OCI-LY7 (cell line): Measurements from ENCODE around the gene MRNIP. TPM values are rescaled to one million over a fixed set of nuclear protein-coding genes. Genes with fewer than 3 reads are reported as not detected.

Experiments
- BruUV-seq: library from RNA; stranded (reverse); fragments of 400-500 nt; replicated peaks from 2 replicates; lab custom pipeline; 2021; lab: Mats Ljungman, UMichigan
- CTCF ChIA-PET: fragments of 300-600 bp; sonication (Branson Sonifier 250); formaldehyde crosslinking; loops from one replicate; lab custom pipeline; 2022; ENCODE audit warnings: antibody characterized with exemption; ENCODE audit not compliant: unreplicated experiment; lab: Charles Lee
- POLR2A ChIA-PET: fragments of 300-600 bp; sonication (Branson Sonifier 250); formaldehyde crosslinking; loops from one replicate; lab custom pipeline; 2022; ENCODE audit warnings: antibody characterized with exemption; lab: Charles Lee
- DNase-seq: peaks from one replicate; pipeline ENCODE4 v3.0.0-alpha.2; 2015; ENCODE audit warnings: low spot score
- H2AFZ ChIP-seq: fragments of 200-600 bp; sonication (generic), shearing (Covaris generic); 2 replicates; pipeline ENCODE4 v1.6.1; 2014; ENCODE audit warnings: mild to moderate bottlenecking, antibody characterized with exemption, low read length, moderate library complexity
- H3K27ac ChIP-seq: fragments of 200-600 bp; sonication (generic); 2 replicates; pipeline ENCODE4 v1.5.1; 2014; ENCODE audit warnings: mixed run types, low read depth, mild to moderate bottlenecking, moderate library complexity, low read length, inconsistent platforms; ENCODE audit not compliant: poor library complexity, severe bottlenecking
- H3K36me3 ChIP-seq: fragments of 200-600 bp; sonication (generic); 2 replicates; pipeline ENCODE4 v1.6.1; 2014; ENCODE audit warnings: mild to moderate bottlenecking, antibody characterized with exemption, low read length, moderate library complexity, mixed read lengths; ENCODE audit not compliant: insufficient read depth
- H3K4me1 ChIP-seq: fragments of 200-600 bp; sonication (generic); 2 replicates; pipeline ENCODE4 v1.5.1; 2014; ENCODE audit warnings: mild to moderate bottlenecking, low read length; ENCODE audit not compliant: insufficient read depth, poor library complexity, severe bottlenecking
- H3K4me2 ChIP-seq: fragments of 200-600 bp; sonication (generic); 2 replicates; pipeline ENCODE4 v1.6.1; 2014; ENCODE audit warnings: mild to moderate bottlenecking, low read length
- H3K4me3 ChIP-seq: fragments of 200-600 bp; sonication (generic); 2 replicates; pipeline ENCODE4 v1.5.1; 2014; ENCODE audit warnings: mild to moderate bottlenecking, low read depth, low read length; ENCODE audit not compliant: poor library complexity, severe bottlenecking
- H3K79me2 ChIP-seq: fragments of 200-600 bp; sonication (generic); 2 replicates; pipeline ENCODE4 v1.6.1; 2016; ENCODE audit warnings: low read depth, mild to moderate bottlenecking, low read length, moderate library complexity, mixed read lengths; ENCODE audit not compliant: insufficient read depth
- H3K9me2 ChIP-seq: fragments of 200-600 bp; sonication (generic); 2 replicates; pipeline ENCODE4 v1.6.1; 2016; ENCODE audit warnings: mild to moderate bottlenecking, low read length, mixed read lengths; ENCODE audit not compliant: insufficient read depth
- H3K9me3 ChIP-seq: fragments of 200-600 bp; sonication (generic); 2 replicates; pipeline ENCODE4 v1.6.1; 2014; ENCODE audit warnings: mild to moderate bottlenecking, mixed run types, low read length, mixed read lengths
- H4K20me1 ChIP-seq: fragments of 200-600 bp; sonication (generic); 2 replicates; pipeline ENCODE4 v1.6.1; 2014; ENCODE audit warnings: mild to moderate bottlenecking, antibody characterized with exemption, low read length, moderate library complexity, mixed read lengths; ENCODE audit not compliant: insufficient read depth
- EZH2phosphoT487 ChIP-seq: fragments of 200-600 bp; sonication (generic); IDR thresholded peaks from 2 replicates; pipeline ENCODE4 v1.6.1; 2018; ENCODE audit warnings: low read depth, borderline replicate concordance, mild to moderate bottlenecking, mixed run types, antibody characterized with exemption, low read length, moderate library complexity, mixed read lengths
- intact Hi-C: fragments of 100-400 bp; cut with micrococcal nuclease; formaldehyde crosslinking; loops from one replicate; pipeline ENCODE4 v1.10.0; 2022; ENCODE audit not compliant: unreplicated experiment
- total RNA-seq, 2 experiments: library from RNA; depleted of rRNA in 1 of 2; stranded (reverse); fragments of >200 nt in 1 of 2; shearing (Covaris generic) in 1 of 2; gene quantifications; 2 replicates each; pipeline ENCODE4 v1.2.3, GENCODE V29; 2014 to 2022
- TF ChIP-seq, protein P1 (sequence below): fragments of 200-600 bp; sonication (generic); conservative IDR thresholded peaks from 2 replicates; pipeline ENCODE4 v1.5.1; 2014; ENCODE audit warnings: mild to moderate bottlenecking, antibody characterized with exemption, low read length, moderate library complexity, mixed read lengths

MRNIP gene
- total RNA-seq, 2 experiments from 2014 or later = 70.5 to 78.7 TPM

DNA sequence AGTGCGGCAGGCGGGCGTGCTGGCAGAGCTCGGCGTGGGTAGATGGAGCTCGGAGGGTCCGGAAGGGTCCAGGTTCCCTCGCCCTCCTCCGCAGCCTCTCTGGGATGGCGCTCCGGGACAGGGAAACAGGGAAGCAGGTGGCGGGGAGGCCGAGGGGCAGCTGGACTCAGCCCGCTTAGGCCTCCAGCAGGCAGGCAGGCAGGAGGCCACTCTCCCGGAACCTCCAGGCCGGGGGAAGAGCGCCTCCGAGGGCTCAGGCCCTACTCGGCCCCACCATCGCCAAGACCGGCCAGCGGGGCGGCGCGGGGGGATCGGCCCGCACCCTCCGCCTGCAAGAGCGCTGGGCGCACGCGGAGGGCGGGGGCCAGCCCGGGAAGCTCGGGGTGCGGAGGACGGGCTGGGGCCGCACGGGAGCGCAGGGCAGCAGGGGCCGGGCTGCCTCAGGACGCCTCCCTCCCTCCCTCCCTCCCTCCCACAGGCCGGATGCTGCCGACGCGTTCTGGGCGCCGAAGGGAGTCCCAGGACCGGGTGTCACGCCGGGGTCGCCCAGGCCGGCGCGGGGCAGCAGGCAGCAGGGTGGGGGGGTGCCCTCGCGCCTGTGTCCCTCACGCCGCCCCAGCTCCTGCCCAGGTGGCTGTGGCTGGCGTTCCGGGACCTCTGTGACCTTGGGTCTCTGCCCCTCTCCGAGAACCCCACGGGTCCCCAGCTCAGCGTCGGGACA is 52.9 kb downstream of the MRNIP start:
- Histone ChIP-seq H3K36me3 (no peaks in the 10 kb centered on the region), H2AFZ (no peak overlapping the region), H3K4me3 (peak overlapping the region; percentile 86), H4K20me1 (no peaks in the 10 kb centered on the region), H3K4me2 (peak overlapping the region; percentile 83), H3K4me1 (peaks cover 20% of the 10 kb centered on the region), H3K9me2 (no peaks in the 10 kb centered on the region), H3K79me2 (no peaks in the 10 kb centered on the region), H3K9me3 (no peaks in the 10 kb centered on the region), H3K27ac (peak overlapping the region; percentile 48)
- ChIA-PET CTCF (no interaction called here), POLR2A (interaction anchor here (0.6 to 0.8 kb wide), 2 partner anchors 74 to 185 kb away, joined by 3 read pairs; no protein-coding TSS in a partner anchor)
- DNase-seq = peak; percentile 67
- TF ChIP-seq, protein P1, sequence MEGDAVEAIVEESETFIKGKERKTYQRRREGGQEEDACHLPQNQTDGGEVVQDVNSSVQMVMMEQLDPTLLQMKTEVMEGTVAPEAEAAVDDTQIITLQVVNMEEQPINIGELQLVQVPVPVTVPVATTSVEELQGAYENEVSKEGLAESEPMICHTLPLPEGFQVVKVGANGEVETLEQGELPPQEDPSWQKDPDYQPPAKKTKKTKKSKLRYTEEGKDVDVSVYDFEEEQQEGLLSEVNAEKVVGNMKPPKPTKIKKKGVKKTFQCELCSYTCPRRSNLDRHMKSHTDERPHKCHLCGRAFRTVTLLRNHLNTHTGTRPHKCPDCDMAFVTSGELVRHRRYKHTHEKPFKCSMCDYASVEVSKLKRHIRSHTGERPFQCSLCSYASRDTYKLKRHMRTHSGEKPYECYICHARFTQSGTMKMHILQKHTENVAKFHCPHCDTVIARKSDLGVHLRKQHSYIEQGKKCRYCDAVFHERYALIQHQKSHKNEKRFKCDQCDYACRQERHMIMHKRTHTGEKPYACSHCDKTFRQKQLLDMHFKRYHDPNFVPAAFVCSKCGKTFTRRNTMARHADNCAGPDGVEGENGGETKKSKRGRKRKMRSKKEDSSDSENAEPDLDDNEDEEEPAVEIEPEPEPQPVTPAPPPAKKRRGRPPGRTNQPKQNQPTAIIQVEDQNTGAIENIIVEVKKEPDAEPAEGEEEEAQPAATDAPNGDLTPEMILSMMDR = 0 out of 2 replicates have a peak, but pooled peaks have one; percentile 14
- TF ChIP-seq EZH2phosphoT487 = no peak
- no TSS peak for BruUV-seq
- intact Hi-C loops = loop anchor here (1.0 to 10.0 kb wide), 6 partner anchors 9 to 1691 kb away; partner anchors contain the start of genes MAML1, N4BP3 and TBC1D9B

DNA sequence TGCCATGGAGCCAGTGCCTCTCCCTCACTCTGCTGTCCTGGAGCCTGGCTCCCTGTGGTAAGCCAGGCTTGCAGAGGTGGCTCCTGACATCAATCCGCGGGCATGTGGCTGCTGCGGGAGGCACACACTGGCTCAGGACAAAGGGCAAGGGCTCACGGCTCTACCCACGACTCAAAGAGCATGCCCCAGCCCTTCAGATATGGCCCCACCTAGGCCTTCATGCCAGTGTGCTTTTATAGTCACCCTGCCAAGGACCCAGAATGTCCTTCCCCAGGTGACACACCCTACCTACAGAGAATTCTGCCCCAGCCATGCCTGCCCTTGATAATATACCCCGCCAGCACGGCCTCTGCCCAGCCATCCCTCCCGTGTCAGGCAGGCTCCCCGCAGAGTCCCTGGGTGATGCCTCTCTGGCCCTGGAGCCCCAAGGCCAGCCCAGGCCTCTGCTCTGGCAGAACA is 53.5 kb downstream of the MRNIP start:
- H4K20me1 ChIP-seq = no peaks in the 10 kb centered on the region
- H3K36me3 ChIP-seq = peaks cover 3% of the 10 kb centered on the region; the same call in 1 of the 2 replicates
- no peak for DNase-seq
- CTCF ChIA-PET = no interaction called here
- no TSS peak for BruUV-seq
- no peaks in the 10 kb centered on the region for H3K79me2 ChIP-seq
- H3K27ac ChIP-seq = no peak overlapping the region
- H3K4me2 ChIP-seq = peak overlapping the region; percentile 83
- no peaks in the 10 kb centered on the region for H3K9me3 ChIP-seq
- H3K4me3 ChIP-seq = peak overlapping the region; percentile 86
- intact Hi-C loops = loop anchor here (5.0 to 10.0 kb wide), 3 partner anchors 73 to 1690 kb away; partner anchors contain the start of genes MAML1, N4BP3 and TBC1D9B
- H3K4me1 ChIP-seq = peaks cover 20% of the 10 kb centered on the region
- no peak overlapping the region for H2AFZ ChIP-seq
- H3K9me2 ChIP-seq = no peaks in the 10 kb centered on the region
- no peak for TF ChIP-seq EZH2phosphoT487
- TF ChIP-seq, protein P1 = no peak
- POLR2A ChIA-PET = interaction anchor here (0.8 kb wide), 1 partner anchor 184 kb away, joined by 3 read pairs; no protein-coding TSS in a partner anchor
